ENCODE measurements around the gene LIPC. TPM values are rescaled to one million over a fixed set of nuclear protein-coding genes. Genes with fewer than 3 reads are reported as not detected.

LIPC gene
- total RNA-seq, 4 donors from 2014 or later = 0.47 TPM; not detected in 3

DNA sequence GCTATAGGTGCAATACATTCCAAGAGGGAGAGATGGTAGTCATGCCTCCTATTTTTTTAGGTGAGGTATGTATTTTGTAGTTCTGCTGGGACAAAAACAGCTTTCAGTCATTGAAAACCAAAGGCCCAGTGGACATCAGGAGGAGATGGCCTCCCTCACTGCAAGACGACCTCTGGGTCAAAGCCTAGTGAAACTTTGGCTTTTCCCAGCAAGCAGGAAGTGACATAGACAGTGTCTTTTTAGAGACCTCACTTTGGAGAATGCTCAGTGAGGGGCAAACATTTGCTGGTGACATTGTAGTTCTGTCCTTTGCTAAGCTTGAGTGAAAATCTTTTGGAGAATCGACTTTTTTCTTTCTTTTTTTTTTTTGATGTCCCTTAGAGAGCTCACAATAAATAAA lies 27.3 kb downstream of the LIPC start:
- ATAC-seq (peak in 1 of 2 donors; percentile 28), DNase-seq (no peak)
- Histone ChIP-seq H3K4me3 (no peak overlapping the region), H3K4me1 (peaks cover 5 to 23% of the 10 kb centered on the region in 2 donors), H3K27ac (peak overlapping the region; percentile 4 to 70 (median 63)), H3K36me3 (no peaks in the 10 kb centered on the region), H3K9me3 (no peaks in the 10 kb centered on the region), H3K27me3 (no peaks in the 10 kb centered on the region)
- in situ Hi-C loops (cut with MboI; ENCODE audit: low sequenced_read_pairs in 4 of 4) = no loop called here
- intact Hi-C loops (cut with DNase I; ENCODE audit: low total_unique reads) = no loop called here
- TF ChIP-seq POLR2A (IDR thresholded peaks at IDR 0.05) = no peak

DNA sequence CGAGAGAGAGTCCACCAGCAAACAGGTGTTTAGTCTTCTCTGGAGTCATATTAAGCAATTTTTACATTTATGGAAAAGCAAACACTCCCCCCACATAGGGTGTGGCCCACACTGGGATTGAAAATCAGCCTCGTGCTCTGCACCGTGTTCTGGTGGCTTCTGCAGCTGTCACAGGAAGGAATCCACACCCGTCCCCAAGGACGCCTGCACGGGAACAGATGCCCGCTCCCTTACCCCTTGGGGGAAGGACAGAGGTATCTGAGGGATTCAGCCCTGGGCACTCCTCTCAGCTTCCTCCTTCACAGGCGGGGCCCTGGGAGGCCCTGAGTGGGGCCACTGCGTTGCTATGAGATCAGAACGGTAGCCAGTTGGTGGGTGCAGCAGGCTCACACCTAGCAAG lies 27.8 kb downstream of the LIPC start:
- Histone ChIP-seq H3K4me3 (no peak overlapping the region), H3K36me3 (no peaks in the 10 kb centered on the region), H3K4me1 (peaks cover 5 to 23% of the 10 kb centered on the region in 2 donors), H3K9me3 (no peaks in the 10 kb centered on the region), H3K27me3 (no peaks in the 10 kb centered on the region), H3K27ac (peak overlapping the region; percentile 4 to 70 (median 63))
- in situ Hi-C loops (cut with MboI; ENCODE audit: low sequenced_read_pairs in 4 of 4) (no loop called here), intact Hi-C loops (cut with DNase I; ENCODE audit: low total_unique reads) (no loop called here)
- TF ChIP-seq CTCF (IDR thresholded peaks at IDR 0.05 in 4 of 5, conservative IDR thresholded peaks at IDR 0.05 in 1 of 5) (no peak), POLR2A (IDR thresholded peaks at IDR 0.05) (no peak)
- DNase-seq (peak in 1 of 2 donors; percentile 48), ATAC-seq (peak; percentile 63 to 76)

GRCh38 chr15:58460116-58460790 lies 28.5 kb downstream of the LIPC start:
- no peaks in the 10 kb centered on the region for H3K36me3 ChIP-seq
- no peaks in the 10 kb centered on the region for H3K9me3 ChIP-seq
- no peak overlapping the region for H3K4me3 ChIP-seq
- DNase-seq (no peak), ATAC-seq (no peak)
- peaks cover 5 to 23% of the 10 kb centered on the region in 2 donors for H3K4me1 ChIP-seq
- H3K27ac ChIP-seq = peak overlapping the region in 3 of 4 donors; percentile 61 to 70 (median 65)
- in situ Hi-C loops (cut with MboI; ENCODE audit: low sequenced_read_pairs in 4 of 4) (no loop called here), intact Hi-C loops (cut with DNase I; ENCODE audit: low total_unique reads) (no loop called here)
- H3K27me3 ChIP-seq = no peaks in the 10 kb centered on the region
- TF ChIP-seq POLR2A (IDR thresholded peaks at IDR 0.05) = no peak
- TF ChIP-seq CTCF (IDR thresholded peaks at IDR 0.05 in 4 of 5, conservative IDR thresholded peaks at IDR 0.05 in 1 of 5) = no peak

DNA sequence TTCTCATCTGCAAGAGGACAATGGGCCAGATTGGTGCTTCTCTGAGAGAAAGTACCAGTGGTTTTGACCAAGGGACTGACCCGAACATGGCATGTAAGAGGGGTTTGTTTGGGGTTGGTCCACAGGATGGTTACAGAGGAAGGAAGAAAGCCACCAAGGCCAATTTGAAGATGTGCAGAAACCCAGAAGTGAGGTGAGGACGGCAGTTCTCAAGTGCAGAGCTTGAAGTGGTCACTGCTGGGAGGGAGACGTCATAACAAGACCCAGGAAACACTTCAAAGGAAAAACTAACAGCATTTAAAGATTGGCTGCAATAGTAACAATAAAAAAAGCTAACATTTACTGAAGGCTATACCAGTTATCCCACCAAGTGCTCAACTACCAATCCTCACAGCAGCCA lies 29.1 kb downstream of the LIPC start:
- DNase-seq = no peak
- H3K4me3 ChIP-seq = no peak overlapping the region
- no peaks in the 10 kb centered on the region for H3K27me3 ChIP-seq
- ATAC-seq = no peak
- no peak overlapping the region for H3K27ac ChIP-seq
- in situ Hi-C loops (cut with MboI; ENCODE audit: low sequenced_read_pairs in 4 of 4) = no loop called here
- intact Hi-C loops (cut with DNase I; ENCODE audit: low total_unique reads) = no loop called here
- peaks cover 5 to 23% of the 10 kb centered on the region in 2 donors for H3K4me1 ChIP-seq
- H3K36me3 ChIP-seq = no peaks in the 10 kb centered on the region
- H3K9me3 ChIP-seq = no peaks in the 10 kb centered on the region
- TF ChIP-seq CTCF (IDR thresholded peaks at IDR 0.05 in 4 of 5, conservative IDR thresholded peaks at IDR 0.05 in 1 of 5) = no peak
- TF ChIP-seq POLR2A (IDR thresholded peaks at IDR 0.05) = no peak

- TF ChIP-seq CTCF (IDR thresholded peaks at IDR 0.05 in 4 of 5, conservative IDR thresholded peaks at IDR 0.05 in 1 of 5) (no peak), POLR2A (IDR thresholded peaks at IDR 0.05) (no peak)
Measured at GRCh38 chr15:58462547-58462946, 30.8 kb downstream of the LIPC start.

More at GRCh38 chr15:58462547-58462946, 30.8 kb downstream of the LIPC start:
- DNase-seq (no peak), ATAC-seq (no peak)
- intact Hi-C loops (cut with DNase I; ENCODE audit: low total_unique reads) = no loop called here
- Histone ChIP-seq H3K9me3 (no peaks in the 10 kb centered on the region), H3K4me3 (no peak overlapping the region), H3K27ac (no peak overlapping the region), H3K27me3 (no peaks in the 10 kb centered on the region), H3K36me3 (no peaks in the 10 kb centered on the region), H3K4me1 (peaks cover 5 to 23% of the 10 kb centered on the region in 2 donors)
- in situ Hi-C loops (cut with MboI; ENCODE audit: low sequenced_read_pairs in 4 of 4) = no loop called here
